Cerebellar nuclear complex (tissue), 1 donor: ENCODE data around the gene DYRK1A.

Experiments used
- DNase-seq, 2 experiments: peaks; one replicate each; lab custom pipeline; 2025; lab: John Stamatoyannopoulos, UW

DYRK1A gene

DNA sequence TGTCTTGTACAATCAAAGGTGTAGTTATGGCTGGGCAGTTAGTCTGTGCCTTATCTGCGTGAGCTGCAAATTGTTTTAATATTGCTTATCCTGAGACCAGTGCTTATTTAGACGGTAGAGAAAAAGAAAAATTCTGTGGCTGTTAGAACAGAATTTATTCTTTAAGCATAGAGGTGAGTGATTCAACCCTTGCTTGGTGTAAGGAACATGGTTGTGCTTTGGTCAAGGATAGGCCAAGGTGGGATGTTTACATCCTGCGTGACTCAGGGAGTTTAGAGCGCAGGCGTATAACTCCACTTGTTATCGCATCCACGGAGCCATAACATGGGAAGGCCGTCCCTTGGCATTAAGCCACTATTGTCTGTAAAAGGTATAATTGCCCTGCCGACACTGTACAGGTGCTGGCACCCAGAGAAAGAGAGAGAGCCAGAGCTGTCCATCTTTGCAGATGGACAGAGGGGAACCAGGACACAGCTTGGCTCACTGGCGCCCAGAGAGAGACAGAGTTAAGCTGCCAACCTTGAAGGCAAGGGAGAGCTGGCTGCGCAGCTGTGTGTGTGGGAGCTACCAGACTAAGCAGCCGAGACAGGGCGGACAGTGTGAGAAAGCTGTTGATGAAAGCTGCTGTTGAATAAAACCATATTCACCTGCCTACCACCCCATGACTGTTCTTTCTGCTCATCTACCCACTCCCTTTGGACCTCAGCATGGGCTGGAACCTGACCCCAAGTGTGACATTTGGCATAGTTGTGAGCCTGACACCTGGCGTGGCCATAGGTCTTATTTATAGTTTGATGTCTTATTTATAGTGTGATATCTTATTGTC lies 200.4 kb downstream of the DYRK1A start:
- DNase-seq = no peak

DNA sequence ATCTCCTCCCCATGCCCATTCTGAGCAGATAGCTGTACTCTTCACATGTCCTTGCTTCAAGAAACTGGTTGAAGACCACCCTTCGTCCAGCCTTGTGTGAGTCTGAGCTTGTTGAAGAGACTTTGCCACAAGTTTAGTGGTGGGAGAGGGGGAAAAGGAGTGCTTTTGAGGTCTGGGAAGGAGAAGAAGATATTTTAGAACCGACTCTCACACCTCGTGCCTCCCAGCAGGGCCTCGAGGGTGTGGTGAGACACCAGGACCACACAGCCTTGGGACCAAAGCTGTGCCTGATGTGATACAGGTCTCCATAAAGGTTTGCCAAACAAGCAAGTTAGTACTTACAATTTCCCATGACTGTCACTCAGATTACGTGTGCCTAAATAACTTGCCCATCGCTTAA lies 201.8 kb downstream of the DYRK1A start:
- DNase-seq = no peak

DNA sequence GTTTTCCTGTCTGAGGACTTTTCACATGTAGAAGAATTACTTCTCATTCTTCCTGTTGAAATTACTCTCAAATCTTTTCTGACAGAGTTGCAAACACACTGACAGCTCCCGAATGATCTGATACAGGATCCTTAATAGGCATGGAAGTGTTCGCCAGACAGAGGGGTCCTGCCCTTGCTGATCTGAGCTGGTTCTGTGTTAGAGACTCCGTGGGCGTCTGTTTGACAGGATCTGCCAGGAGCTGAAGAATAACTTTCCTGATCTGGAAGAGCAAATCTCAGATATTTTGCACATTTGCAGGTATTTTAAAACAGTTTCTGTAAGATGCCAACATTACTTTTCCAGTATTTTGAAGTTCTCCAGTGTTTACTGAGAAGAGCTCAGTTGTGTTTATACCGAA lies 202.3 kb downstream of the DYRK1A start:
- no peak for DNase-seq

DNA sequence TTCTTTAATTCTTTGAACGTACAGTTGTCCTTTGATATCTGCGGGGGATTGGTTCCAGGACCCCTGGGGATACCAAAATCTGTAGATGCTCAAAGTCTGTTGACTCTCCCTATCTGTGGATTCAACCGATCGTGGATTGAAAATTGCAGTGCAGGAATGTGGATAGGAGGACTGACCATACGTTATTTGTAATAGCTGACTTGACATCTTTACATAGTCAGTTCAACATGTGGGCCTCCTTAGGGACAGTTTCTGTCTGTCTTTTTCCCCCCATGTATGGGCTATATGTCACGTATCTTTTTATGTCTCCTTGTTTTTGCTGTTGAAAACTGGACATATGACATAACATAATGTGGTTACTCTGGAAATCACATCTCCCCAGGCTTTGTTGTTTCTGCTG lies 204.9 kb downstream of the DYRK1A start:
- no peak for DNase-seq

DNA sequence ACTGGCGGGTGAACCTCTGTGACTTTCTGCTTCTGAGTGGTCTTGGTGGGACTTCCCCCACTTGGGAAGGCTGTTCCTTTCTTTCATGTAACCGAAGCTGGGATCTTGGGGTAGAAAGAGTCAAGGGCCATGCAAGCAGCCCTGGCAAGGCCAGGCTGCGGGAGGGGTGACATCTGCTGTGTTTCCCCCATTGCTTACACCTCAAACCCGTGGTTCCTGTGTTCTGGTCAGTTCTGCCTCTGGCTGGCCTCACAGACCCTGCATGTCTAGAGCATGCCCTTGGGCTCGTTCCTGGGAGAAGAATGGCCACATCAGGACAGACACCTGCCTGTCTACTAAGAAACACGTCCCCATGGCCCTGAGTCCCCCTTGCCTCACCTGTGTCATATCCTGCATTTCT lies 207.7 kb downstream of the DYRK1A start:
- DNase-seq = no peak

DNA sequence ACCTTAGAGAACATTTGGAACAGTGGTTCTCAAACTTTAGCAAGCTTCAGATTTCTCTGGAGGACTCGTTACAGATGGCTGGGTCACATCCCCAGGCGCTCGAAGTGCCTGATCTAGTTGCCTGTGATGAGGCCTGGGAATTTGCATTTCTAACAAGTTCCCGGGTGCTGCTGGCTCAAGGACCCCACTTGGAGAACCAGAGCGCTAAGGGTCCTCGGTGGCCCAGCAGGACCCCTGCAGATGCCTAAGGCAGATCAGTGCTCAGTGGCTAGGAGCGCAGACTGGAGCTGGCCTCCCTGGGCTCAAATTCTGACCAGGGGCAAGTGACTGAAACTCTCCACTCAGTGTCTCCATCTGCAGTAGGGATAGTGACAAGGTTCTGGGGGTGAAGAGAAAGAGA lies 208.2 kb downstream of the DYRK1A start:
- no peak for DNase-seq

DNA sequence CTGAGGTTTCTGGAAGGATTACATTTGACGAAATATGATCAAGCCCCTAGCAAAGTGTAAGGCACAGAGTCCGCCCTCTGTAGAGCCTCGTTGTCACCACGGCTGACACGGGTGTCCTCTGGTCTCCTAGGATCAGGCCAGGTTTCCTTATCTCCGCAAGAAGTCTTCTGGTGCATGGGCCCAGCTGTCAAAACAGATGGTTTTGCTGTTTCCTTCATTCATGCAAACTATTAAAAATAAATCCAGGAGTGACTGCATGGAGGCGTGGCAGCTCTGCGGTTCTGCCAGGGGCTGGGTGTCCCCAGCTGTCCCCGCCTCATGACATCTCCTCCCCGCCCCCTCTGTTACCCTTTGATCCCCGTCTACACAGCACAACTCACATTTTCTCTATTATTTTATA lies 209.0 kb downstream of the DYRK1A start:
- no peak for DNase-seq
